ENCODE results near the gene RAB11FIP4. TPM values are rescaled to one million over a fixed set of nuclear protein-coding genes. Genes with fewer than 3 reads are reported as not detected.

RAB11FIP4 gene
- total RNA-seq, 1 donor from 2014 or later = 4.9 TPM

- intact Hi-C loops (cut with DNase I) = loop anchor here (2.0 kb wide), 2 partner anchors 31 to 293 kb away; no protein-coding TSS in a partner anchor
- peak; percentile 95 for DNase-seq (ENCODE audit: low spot score)
Observed at GRCh38 chr17:31549525-31550388, 158.3 kb downstream of the RAB11FIP4 start.

DNA sequence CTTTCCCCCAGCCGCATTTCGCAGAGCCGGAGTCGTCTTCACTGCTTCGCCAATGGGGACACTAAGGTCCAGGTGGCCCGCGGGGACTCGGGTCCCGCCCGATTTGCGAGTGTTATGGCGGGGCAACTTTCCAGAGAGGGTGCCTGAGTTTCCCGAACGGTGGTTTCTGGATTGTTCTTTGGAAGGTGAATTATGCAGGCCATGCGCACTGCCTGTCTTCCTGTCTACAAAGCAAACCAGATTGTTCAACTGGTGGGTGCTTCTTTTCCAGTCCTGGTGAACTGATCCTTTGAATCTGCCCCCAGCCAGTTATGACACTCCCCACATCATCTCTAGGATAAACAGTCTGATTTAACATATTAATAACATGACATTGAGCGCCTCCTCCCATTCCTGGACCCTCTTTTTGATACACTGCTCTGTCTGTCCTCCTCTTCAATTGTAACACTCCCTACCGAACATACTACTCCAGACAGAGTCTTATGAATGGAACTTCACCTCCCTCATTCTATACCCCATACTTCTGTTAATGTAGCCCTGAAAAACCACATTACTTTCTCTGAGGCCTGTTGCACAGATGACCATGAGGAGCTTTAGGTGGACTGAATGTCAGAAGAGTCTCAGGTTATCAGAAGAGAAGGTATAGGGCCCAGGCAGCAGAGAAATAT, 159.0 kb downstream of the RAB11FIP4 start:
- intact Hi-C loops (cut with DNase I) = loop anchor here (2.0 kb wide), 1 partner anchor 292 kb away; no protein-coding TSS in a partner anchor
- DNase-seq (ENCODE audit: low spot score) = no peak

DNA sequence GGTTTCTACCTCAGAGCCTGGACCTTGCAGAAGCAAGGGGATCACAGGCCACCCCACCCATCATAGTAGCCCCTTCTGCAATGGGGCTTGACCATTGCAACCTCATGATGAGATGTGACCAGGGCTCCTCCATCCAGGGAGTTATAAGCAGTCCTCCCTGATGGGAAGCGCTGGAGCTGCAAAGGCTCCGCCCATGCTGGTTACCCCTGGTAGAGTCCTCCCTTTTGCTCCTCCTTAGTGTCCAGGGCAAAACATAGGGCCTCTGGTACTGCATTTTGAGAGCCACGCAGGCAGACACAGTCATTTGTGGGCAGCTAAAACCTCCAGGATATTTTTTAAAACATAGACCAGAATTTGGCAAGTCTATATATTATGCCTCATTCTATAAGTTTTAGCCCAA, 161.1 kb downstream of the RAB11FIP4 start:
- intact Hi-C loops (cut with DNase I) = no loop called here
- no peak for DNase-seq (ENCODE audit: low spot score)

- DNase-seq (ENCODE audit: low spot score) = no peak
- intact Hi-C loops (cut with DNase I) = no loop called here
Observed at GRCh38 chr17:31553506-31553905, 162.0 kb downstream of the RAB11FIP4 start.

DNA sequence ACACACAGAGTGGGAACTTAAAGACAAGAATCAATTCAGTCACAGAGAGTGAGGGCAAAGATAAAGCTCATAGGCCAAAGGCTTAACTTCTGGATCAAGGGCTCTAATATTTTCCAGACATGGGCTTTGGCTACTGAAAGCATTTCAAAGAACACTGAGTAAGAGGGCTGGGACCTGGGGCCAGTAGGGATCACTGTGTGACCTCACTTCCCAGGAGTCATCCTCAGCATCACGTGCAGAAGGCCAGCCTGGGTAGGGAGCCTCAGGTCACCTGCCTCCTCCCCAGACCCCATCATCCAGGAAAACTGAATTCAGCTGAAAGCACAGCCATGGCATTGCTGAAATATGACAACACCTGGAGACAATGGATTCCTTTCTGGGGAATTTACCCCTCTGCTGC, 163.5 kb downstream of the RAB11FIP4 start:
- DNase-seq (ENCODE audit: low spot score) = no peak
- intact Hi-C loops (cut with DNase I) = loop anchor here (5.0 kb wide), 2 partner anchors 137 to 182 kb away; no protein-coding TSS in a partner anchor

DNA sequence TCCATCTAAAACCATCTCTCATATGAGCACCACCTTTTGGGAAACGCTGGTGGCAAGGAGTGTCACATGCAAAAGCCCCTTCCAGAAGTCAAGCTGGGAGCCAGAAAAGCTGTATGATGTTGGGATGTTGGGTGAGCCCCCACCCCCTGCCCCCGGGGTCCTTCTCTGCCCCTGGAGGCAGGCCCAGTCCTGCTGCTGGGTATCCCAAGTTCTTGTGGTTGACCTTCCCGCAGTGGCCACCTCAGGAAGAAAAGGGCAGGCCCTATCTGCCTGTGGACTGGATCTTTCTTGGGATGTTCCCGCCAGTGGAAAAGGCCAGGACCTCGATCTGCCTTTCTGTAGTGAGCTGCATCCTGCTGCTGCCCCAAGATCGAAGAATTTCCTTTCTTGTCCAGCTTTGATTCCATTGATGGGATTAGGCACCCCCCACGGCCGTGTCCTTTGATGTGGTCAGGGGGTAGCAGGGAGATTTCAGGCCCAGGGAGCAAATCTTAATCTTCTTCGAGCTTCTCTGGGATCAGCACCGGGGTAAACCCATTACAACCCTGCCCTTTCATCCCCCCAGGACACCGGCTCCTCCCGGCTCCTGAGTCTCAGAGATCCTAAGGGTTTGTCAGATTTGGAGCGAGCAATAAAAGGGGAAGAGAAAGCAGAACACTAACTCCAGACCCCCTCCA, 165.6 kb downstream of the RAB11FIP4 start:
- no peak for DNase-seq (ENCODE audit: low spot score)
- intact Hi-C loops (cut with DNase I) = loop anchor here (5.0 kb wide), 2 partner anchors 135 to 180 kb away; no protein-coding TSS in a partner anchor

DNA sequence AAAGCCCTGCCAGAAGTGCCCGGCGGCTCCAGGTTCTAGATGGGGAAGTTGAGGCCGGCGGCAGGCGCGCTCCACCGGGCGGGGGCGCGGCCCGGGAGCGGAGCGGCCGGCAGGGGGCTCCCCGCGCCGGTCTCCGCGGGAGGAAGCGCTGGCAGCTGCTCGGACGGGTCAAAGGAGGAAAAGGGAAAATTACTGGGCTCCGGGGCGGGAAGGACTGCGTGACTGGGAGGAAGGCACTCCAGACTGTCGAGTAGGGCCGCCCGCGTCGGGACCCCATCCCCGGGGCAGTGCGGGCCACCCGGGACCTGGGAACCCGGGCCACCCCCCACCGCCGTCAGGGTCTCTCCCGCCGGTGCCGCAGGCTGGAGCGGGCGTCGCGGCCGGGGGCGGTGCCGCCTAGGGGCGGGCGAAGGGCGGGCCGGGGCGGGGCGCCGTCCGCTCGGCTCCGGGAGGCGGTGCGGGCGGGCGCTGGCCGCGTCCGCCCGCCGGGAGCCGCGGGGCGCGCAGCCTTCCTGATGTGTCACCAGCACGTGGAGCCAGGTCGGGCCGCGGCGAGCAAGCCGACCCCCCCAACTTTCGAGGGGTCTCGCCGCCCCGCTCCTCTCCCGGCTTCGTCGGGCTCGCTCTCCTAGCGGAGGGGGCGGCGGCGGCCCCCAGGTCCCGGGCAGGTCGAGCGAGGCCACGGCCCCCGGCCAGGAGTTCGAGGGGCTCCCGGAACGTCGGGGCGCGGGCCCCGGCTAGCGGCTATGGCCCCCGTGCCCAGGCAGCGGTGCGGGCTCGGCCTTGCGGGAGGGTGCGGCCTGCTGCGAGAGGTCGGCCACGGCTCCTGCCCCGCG, 167.5 kb downstream of the RAB11FIP4 start:
- intact Hi-C loops (cut with DNase I) = loop anchor here (1.0 to 5.0 kb wide), 3 partner anchors 133 to 283 kb away; no protein-coding TSS in a partner anchor
- peak; percentile 91 for DNase-seq (ENCODE audit: low spot score)

DNA sequence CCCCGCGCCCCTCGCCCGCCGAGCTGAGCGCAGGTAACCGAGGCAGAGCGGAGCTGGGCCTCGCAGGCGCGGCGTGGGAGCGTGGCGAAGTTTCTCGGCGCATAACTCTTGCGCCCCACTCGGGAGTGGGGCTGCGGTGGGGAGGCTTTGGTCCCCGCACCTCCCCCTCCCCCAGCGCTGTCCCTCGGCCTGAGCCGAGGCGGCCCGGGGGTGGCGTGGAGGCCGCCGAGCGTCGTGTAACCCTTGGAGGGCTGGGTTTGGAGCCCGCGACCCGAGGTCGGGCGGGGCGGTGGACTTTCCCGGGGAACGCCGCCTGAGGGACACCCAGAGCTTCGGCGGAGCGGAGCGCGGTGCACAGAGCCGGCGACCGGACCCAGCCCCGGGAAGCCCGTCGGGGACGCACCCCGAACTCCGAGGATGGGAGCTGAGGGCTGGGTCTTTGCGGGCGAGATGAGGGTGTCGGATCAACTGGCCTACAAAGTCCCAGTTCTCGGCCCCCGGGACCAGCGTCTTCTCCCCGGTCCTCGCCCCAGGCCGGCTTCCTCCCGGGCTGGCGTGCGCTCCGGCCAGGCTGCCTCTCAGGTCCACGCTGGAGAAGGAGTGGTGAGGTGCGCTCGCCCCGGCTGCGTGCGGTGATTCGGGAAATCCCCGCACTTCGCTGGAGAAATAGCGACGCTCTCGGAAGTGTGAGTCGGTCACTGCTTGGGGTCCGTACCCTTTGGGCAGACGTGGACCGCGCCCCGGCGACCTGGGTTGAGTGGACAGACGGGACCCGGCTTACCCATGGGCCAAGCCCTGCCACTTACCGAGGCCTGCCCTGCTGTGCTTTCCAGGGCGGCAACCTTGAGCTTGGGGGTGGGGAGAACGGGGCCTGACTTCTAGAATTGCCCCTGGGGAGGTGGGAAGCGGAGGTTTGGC, 168.4 kb downstream of the RAB11FIP4 start:
- DNase-seq (ENCODE audit: low spot score) = no peak
- intact Hi-C loops (cut with DNase I) = loop anchor here (5.0 kb wide), 2 partner anchors 132 to 177 kb away; no protein-coding TSS in a partner anchor

DNA sequence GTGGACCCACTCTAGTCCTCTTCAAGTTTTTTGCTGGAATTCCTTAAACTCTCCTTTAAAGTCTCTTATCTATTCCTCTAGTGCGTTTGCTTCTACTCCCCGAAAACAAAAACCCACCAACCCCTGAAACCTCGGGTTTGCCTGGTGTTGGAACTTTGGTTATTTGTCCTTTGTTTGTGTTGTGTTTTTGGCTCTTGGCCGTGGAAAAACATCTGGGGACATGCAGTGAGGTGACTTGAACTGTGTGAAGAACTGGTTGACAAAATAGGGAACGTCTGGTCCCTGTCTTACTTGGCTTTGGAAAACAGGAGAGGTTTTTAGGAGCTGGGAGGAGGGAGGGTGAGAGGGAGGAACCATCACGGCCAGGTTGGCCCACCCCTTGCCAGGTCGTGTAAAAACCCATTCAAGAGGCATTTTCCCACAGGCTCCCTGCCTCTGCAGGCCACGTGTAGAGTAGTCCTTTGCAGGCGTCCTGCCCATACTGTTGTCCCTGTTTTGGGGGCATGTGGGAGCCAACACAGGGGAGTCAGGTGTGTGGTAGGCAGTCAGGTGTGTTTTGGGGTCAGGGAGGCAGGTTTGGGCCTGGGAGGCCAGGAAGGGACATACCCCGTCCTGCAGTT, 169.3 kb downstream of the RAB11FIP4 start:
- intact Hi-C loops (cut with DNase I) = no loop called here
- no peak for DNase-seq (ENCODE audit: low spot score)

- DNase-seq (ENCODE audit: low spot score) = no peak
- intact Hi-C loops (cut with DNase I) = no loop called here
Observed at GRCh38 chr17:31561469-31562375, 170.2 kb downstream of the RAB11FIP4 start.

DNA sequence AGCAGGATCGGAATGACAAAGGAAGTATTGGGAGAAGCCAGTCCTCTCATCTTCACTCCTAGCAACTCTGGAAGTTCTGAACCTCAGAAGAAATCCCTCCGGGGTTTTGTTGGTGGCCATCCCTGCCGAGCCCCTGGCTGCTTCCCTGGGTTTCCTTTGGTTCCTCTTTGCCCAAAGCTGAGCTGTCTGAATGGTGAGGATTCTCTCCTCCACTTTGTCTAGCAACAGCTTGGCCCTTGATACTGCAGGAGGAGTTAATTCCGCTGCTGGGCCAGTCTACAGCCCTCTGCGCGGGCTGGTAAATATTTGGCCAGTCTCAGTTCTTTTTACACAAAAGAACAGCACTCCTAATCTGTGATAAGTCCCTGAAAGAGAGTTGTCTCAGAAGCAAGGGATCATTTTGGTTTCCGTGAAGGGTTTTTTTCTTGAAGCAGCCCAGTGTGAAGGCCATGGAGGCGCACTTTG, 170.9 kb downstream of the RAB11FIP4 start:
- DNase-seq (ENCODE audit: low spot score) = no peak
- intact Hi-C loops (cut with DNase I) = no loop called here

DNA sequence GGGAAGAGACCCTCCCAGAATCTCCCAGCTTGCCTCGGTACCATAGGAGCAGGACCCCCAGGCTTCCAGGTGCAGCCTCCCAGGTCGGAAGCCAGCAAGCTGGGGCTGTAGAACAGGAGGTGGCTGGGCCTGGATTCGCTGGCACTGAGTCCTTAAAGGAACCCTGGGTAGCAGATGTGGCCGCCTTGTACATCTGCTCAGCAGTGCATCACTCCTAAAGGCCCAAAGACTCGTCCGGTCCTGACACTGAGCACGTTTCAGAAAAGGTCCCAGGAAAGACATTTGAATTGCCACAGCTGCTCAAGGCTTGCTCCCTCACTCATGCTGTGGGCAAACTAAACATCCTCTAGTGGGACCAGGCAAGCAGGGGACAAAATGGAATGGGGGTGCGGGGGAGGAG, 172.8 kb downstream of the RAB11FIP4 start:
- intact Hi-C loops (cut with DNase I) = no loop called here
- no peak for DNase-seq (ENCODE audit: low spot score)

DNA sequence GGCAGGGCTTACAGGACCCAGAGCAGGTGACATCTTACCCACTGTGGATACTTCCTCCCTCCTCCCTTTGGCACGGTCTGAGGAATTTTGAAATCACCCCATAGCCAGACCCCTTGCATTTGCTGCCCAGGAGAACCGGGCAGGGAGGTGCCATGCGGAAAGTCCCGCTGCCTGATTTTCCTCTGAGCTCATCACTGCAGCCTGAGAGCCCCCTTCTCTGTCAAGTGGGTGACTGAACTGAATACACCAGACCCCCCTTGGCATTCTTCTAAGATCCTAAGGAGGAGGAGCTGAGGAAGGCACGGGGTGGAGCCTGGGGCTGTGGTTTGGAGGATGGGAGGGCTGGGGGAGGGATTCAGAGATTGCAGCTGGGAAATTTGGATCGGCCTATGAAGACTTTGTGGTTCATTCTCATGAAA, 173.4 kb downstream of the RAB11FIP4 start:
- intact Hi-C loops (cut with DNase I) = no loop called here
- no peak for DNase-seq (ENCODE audit: low spot score)

GRCh38 chr17:31565652-31566051, 174.2 kb downstream of the RAB11FIP4 start:
- intact Hi-C loops (cut with DNase I) = no loop called here
- no peak for DNase-seq (ENCODE audit: low spot score)

- no peak for DNase-seq (ENCODE audit: low spot score)
- intact Hi-C loops (cut with DNase I) = no loop called here
Observed at GRCh38 chr17:31566247-31566991, 174.9 kb downstream of the RAB11FIP4 start.

- no peak for DNase-seq (ENCODE audit: low spot score)
- intact Hi-C loops (cut with DNase I) = no loop called here
Observed at GRCh38 chr17:31566992-31567373, 175.5 kb downstream of the RAB11FIP4 start.
